HL-60 (cell line): Measurements from ENCODE around the gene FAM222B.

Experiments used
- CTCF ChIP-seq: IDR thresholded peaks from one replicate; pipeline ENCODE4 v1.5.1; 2011; ENCODE audit warnings: low read length, control low read depth, inconsistent platforms; ENCODE audit not compliant: insufficient read depth
- SPI1 ChIP-seq: IDR thresholded peaks from 2 replicates; pipeline ENCODE4 v1.6.1; 2012; ENCODE audit warnings: low read depth, mild to moderate bottlenecking, borderline replicate concordance

GRCh38 chr17:28875848-28876550 is 33.4 kb upstream of the FAM222B start:
- TF ChIP-seq CTCF (no peak), SPI1 (no peak)
